ENCODE measurements around the gene PGC. TPM values are rescaled to one million over a fixed set of nuclear protein-coding genes. Genes with fewer than 3 reads are reported as not detected.

Gene PGC
- total and polyA plus RNA-seq, 9 of the 15 experiments (the other 6 are each of a cell fraction or from before 2014, with no cell fraction given), result 0.17 to 0.40 TPM; not detected in 7

DNA sequence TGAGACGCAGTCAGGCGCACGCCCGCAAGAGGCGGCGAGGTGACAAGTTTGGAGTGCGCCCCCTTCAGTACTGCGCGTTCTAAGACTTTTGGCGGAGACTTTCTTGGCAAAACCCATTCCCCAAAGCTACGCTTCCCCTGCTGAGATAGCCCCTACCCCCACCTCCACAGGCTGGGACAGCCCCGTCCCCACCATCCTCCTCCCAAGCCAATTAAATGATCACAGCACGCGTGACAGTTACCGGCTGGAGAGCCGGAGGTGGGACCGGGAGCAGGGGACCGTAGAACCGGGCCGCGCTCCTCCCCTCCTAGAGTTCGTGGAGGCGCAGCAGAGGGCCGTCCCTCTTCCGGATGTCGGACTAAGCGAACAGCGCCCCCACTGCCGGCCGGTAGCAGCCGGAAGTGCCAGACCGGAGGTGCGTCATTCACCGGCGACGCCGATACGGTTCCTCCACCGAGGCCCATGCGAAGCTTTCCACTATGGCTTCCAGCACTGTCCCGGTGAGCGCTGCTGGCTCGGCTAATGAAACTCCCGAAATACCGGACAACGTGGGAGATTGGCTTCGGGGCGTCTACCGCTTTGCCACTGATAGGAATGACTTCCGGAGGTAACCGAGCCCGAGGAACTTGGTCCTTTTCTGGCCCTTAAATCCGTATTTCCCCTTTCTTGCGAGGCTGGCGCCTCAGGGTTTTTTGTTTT lies 40.2 kb upstream of the PGC start, which contains the start of gene TOMM6:
Gene TOMM6, plus strand, starts transcription at position 476 of the 699 bp plus-strand sequence. Its CDS starts 4 bp downstream, at position 480.
- H3K9me3 ChIP-seq (replicated peaks; ENCODE audit: control insufficient read depth, insufficient read depth, low read depth, low read length), result no peaks in the 10 kb centered on the region
- H3K4me1 ChIP-seq (replicated peaks in 1 of 2; ENCODE audit: control insufficient read depth in 2 of 2, insufficient read depth in 2 of 2, low read length in 2 of 2), result peaks cover 30 to 33% of the 10 kb centered on the region in 2 experiments
- ATAC-seq (peak; percentile 87), FAIRE-seq (peak; percentile 97), DNase-seq (ENCODE audit: extremely low read depth in 1 of 4, low spot score in 3 of 4) (peak; percentile 87 to 99 (median 91))
- peak within 1 kb of the TSS; percentile 93 for H3K27ac ChIP-seq (ENCODE audit: extremely low read depth, low read depth, low read length)
- no TSS peak for BruUV-seq (replicated peaks)
- H3K4me3 ChIP-seq, result peak within 1 kb of the TSS; percentile 87
- CTCF ChIA-PET (ENCODE audit: low intra/inter-chr PET ratio), result interaction anchor here (0.7 to 3.0 kb wide), 10 partner anchors 81 to 379 kb away, joined by 3 to 17 read pairs (median 4); partner anchors contain the start of genes BYSL, MED20 and TAF8
- in situ Hi-C loops (cut with MboI) (loop anchor here (5.0 to 10.0 kb wide), 3 partner anchors 120 to 437 kb away; no protein-coding TSS in a partner anchor), intact Hi-C loops (cut with micrococcal nuclease) (loop anchor here (1.0 to 5.0 kb wide), 5 partner anchors 60 to 257 kb away; partner anchors contain the start of genes BYSL, MED20 and USP49)
- under 1% methylated on average over 55 of the region's 55 CpGs for WGBS (ENCODE audit: insufficient coverage, low coverage, missing lambda C conversion rate)
- H3K27me3 ChIP-seq (ENCODE audit: control insufficient read depth in 2 of 2, insufficient read depth in 2 of 2, low read length in 2 of 2), result no peaks in the 10 kb centered on the region
- H2AFZ ChIP-seq (ENCODE audit: low read depth, low read length), result peak within 1 kb of the TSS; percentile 94
- peak within 1 kb of the TSS; percentile 96 to 99 for H3K9ac ChIP-seq (ENCODE audit: insufficient read depth in 1 of 2, low read depth in 2 of 2, low read length in 2 of 2)
- H3K36me3 ChIP-seq (ENCODE audit: control insufficient read depth, insufficient read depth, low read length), result peaks cover 37% of the 10 kb centered on the region
- H3K9me1 ChIP-seq (ENCODE audit: control insufficient read depth, insufficient read depth, low read length), result no peaks in the 10 kb centered on the region
- H3K79me2 ChIP-seq (ENCODE audit: control insufficient read depth, insufficient read depth, low read length), result peaks cover 48% of the 10 kb centered on the region
- peaks cover 5% of the 10 kb centered on the region; the same call in 1 of the 2 replicates for H4K20me1 ChIP-seq (replicated peaks; ENCODE audit: control insufficient read depth, insufficient read depth, low read length)
- H3K4me2 ChIP-seq (ENCODE audit: insufficient read depth, low read length), result peak within 1 kb of the TSS; percentile 99
- POLR2A ChIA-PET, result interaction anchor here (0.6 to 7.1 kb wide), 21 partner anchors 10 to 1092 kb away, joined by 3 to 37 read pairs (median 4); partner anchors contain the start of genes BYSL, MED20, RPL7L1 and TAF8
- no peak for TF ChIP-seq ZNF551 (CRISPR knock-in tag; IDR thresholded peaks at IDR 0.05)
- TF ChIP-seq RBM14 (IDR thresholded peaks at IDR 0.05; ENCODE audit: borderline replicate concordance, insufficient read depth, low read depth, low read length), result no peak
- no peak for TF ChIP-seq PURB (CRISPR knock-in tag; IDR thresholded peaks at IDR 0.05; ENCODE audit: low read depth)
- TF ChIP-seq PHTF2 (CRISPR knock-in tag; IDR thresholded peaks at IDR 0.05), result no peak
- peak; percentile 95 for TF ChIP-seq ATF1 (CRISPR knock-in tag; IDR thresholded peaks at IDR 0.05)
- TF ChIP-seq ATF1 (tag; IDR thresholded peaks at IDR 0.05), result peak; percentile 99
- TF ChIP-seq CGGBP1 (CRISPR knock-in tag; IDR thresholded peaks at IDR 0.05), result no peak
- no peak for TF ChIP-seq MTF1 (CRISPR knock-in tag; IDR thresholded peaks at IDR 0.05; ENCODE audit: borderline replicate concordance)
- TF ChIP-seq TGIF2 (CRISPR knock-in tag; IDR thresholded peaks at IDR 0.05), result no peak
- peak; percentile 49; the same call in 1 of the 2 replicates for TF ChIP-seq ZNF589 (CRISPR knock-in tag; IDR thresholded peaks at IDR 0.05; ENCODE audit: low read depth)
- TF ChIP-seq GTF2B (IDR thresholded peaks at IDR 0.05; ENCODE audit: extremely low read depth, insufficient read length), result peak; percentile 25
- peak; percentile 66 for TF ChIP-seq TOE1 (IDR thresholded peaks at IDR 0.05; ENCODE audit: borderline replicate concordance)
- peak; percentile 26; the same call in 1 of the 2 replicates for TF ChIP-seq TOE1 (CRISPR knock-in tag; IDR thresholded peaks at IDR 0.05; ENCODE audit: borderline replicate concordance, low read depth)
- TF ChIP-seq, protein P1, sequence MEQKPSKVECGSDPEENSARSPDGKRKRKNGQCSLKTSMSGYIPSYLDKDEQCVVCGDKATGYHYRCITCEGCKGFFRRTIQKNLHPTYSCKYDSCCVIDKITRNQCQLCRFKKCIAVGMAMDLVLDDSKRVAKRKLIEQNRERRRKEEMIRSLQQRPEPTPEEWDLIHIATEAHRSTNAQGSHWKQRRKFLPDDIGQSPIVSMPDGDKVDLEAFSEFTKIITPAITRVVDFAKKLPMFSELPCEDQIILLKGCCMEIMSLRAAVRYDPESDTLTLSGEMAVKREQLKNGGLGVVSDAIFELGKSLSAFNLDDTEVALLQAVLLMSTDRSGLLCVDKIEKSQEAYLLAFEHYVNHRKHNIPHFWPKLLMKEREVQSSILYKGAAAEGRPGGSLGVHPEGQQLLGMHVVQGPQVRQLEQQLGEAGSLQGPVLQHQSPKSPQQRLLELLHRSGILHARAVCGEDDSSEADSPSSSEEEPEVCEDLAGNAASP (IDR thresholded peaks at IDR 0.05), result no peak
- TF ChIP-seq COPS2 (conservative IDR thresholded peaks at IDR 0.05), result no peak
- TF ChIP-seq HCFC1 (IDR thresholded peaks at IDR 0.05; ENCODE audit: low read depth, low read length), result peak; percentile 90
- 0 out of 2 replicates have a peak, but pooled peaks have one; percentile 8 for TF ChIP-seq MITF (IDR thresholded peaks at IDR 0.05)
